GM12864 (cell line): ENCODE measurements around the gene MGP.

Experiments
- DNase-seq: peaks from one replicate; pipeline ENCODE4 v3.0.0-alpha.2; 2011; ENCODE audit warnings: low read depth
- H3K4me3 ChIP-seq: 2 replicates; pipeline ENCODE4 v1.5.1; 2011; ENCODE audit warnings: mild to moderate bottlenecking, low read depth, low read length, control low read depth
- CTCF ChIP-seq: IDR thresholded peaks from 2 replicates; pipeline ENCODE4 v1.5.1; 2011; ENCODE audit warnings: low read depth, mild to moderate bottlenecking, moderate library complexity, low read length, control low read depth, inconsistent platforms; ENCODE audit errors: missing control alignments

Gene MGP

GRCh38 chr12:14904854-14905253, 19.2 kb upstream of the MGP start:
- TF ChIP-seq CTCF = no peak
- DNase-seq = no peak
- no peak overlapping the region for H3K4me3 ChIP-seq

- TF ChIP-seq CTCF = no peak
- DNase-seq = no peak
- H3K4me3 ChIP-seq = no peak overlapping the region
Observed at GRCh38 chr12:14903386-14904098, 17.9 kb upstream of the MGP start.

GRCh38 chr12:14902465-14902864, 16.8 kb upstream of the MGP start:
- no peak for TF ChIP-seq CTCF
- no peak for DNase-seq
- no peak overlapping the region for H3K4me3 ChIP-seq

GRCh38 chr12:14901228-14901562, 15.5 kb upstream of the MGP start:
- peak; percentile 6 for TF ChIP-seq CTCF
- no peak overlapping the region for H3K4me3 ChIP-seq
- no peak for DNase-seq

GRCh38 chr12:14900521-14901227, 15.0 kb upstream of the MGP start:
- no peak for TF ChIP-seq CTCF
- no peak overlapping the region for H3K4me3 ChIP-seq
- no peak for DNase-seq

- no peak for DNase-seq
- H3K4me3 ChIP-seq = no peak overlapping the region
- TF ChIP-seq CTCF = no peak
Observed at GRCh38 chr12:14896521-14897169, 11.0 kb upstream of the MGP start.
